ENCODE results near the gene PHF20.

DNA sequence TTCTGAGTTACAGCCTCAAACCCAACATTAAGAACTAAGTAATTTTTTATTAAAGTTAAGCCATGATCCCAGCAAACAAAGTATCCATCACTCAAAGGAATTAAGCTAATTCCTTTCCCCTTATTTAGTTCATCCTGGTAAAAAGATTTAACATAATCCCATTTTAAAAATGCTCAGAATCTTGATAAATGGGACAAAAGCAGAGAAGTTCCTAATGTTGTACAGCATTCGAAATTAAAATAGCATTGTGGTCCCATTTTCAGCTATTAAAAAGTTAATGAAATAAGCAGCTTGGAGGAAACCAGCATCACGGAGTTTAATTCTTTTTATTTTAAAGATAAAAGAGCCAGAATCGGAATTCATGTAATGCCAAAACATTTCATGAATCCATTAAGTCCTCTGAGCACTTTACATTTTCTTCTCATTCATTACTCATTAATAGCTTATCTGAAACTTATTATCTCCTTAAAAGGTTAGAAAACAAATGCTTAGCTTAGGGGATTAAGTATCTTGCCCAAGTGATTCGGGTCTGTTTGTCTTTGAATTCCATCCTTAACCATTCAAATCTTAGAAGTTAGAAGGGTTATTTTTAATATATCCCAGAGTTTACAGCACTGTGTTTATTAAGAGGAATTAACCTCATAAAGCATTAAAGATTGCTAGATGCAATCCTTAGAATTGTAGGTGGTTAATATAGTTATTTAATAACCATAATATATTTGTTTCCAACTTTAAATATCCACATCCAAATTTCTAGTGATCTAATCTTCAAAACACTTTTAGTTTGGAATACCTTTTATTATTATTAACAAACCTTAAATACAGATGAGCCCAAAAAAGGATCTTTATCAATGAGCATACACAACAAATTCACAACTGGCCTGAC, 41.0 kb upstream of the PHF20 start:
- TF ChIP-seq, protein P1, sequence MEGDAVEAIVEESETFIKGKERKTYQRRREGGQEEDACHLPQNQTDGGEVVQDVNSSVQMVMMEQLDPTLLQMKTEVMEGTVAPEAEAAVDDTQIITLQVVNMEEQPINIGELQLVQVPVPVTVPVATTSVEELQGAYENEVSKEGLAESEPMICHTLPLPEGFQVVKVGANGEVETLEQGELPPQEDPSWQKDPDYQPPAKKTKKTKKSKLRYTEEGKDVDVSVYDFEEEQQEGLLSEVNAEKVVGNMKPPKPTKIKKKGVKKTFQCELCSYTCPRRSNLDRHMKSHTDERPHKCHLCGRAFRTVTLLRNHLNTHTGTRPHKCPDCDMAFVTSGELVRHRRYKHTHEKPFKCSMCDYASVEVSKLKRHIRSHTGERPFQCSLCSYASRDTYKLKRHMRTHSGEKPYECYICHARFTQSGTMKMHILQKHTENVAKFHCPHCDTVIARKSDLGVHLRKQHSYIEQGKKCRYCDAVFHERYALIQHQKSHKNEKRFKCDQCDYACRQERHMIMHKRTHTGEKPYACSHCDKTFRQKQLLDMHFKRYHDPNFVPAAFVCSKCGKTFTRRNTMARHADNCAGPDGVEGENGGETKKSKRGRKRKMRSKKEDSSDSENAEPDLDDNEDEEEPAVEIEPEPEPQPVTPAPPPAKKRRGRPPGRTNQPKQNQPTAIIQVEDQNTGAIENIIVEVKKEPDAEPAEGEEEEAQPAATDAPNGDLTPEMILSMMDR (conservative IDR thresholded peaks at IDR 0.05; ENCODE audit: low read depth, low read length): no peak
- TF ChIP-seq EZH2phosphoT487 (IDR thresholded peaks at IDR 0.05; ENCODE audit: borderline replicate concordance, low read length) (no peak), EZH2 (IDR thresholded peaks at IDR 0.05; ENCODE audit: low read length, unreplicated experiment) (no peak)
